HG02798 (cell line): ENCODE data around the gene DNPEP.

Source experiments
- ATAC-seq: cut with Tn5 transposase; IDR thresholded peaks from one replicate; pipeline ENCODE4 v1.9.1; 2021; ENCODE audit warnings: mild to moderate bottlenecking; ENCODE audit not compliant: unreplicated experiment, poor library complexity

Gene DNPEP

DNA sequence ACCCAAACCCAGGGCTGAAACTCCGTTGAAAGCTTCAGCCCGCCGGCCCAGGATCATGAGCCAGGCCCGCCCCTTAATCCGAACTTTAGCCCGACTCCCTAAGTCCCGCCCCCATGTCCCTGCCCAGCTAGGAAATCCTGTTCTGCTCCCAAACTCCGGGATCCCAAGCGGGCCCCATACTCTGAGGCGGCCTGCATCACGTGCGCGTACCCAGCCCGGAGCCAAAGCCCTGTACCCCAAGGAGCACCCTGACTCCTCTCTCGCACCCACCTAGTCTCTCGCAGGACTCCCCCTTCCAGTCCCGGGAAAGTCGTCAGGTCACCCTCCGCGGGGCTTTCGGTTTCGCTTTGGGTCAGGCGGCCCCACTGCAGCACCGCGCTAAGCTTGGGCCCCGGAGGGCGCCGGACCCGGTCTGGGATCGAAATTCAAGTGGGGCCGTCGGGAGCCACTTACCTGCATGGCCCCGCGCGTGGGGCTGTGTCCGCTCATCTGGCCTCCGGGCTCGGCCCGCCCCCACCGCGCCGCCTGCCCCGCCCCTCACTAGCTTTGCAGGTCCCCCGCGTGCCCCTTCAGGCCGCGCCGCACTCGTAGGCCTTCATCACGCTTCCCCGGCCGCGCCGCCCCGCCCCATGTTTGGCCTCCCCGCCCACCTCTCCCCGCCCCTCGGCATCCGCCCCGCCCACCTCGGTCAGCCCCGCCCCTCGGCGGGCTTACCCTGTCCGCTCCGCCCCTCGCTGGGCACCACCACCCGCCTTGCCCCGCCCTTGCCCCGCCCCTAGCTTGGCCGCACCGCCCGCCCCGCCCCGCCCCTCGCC is at the start of gene DNPEP:
Gene DNPEP, minus strand, starts transcription at position 607 of the 815 bp plus-strand sequence. Its CDS starts 118 bp downstream, at position 489.
- peak; percentile 66 for ATAC-seq

DNA sequence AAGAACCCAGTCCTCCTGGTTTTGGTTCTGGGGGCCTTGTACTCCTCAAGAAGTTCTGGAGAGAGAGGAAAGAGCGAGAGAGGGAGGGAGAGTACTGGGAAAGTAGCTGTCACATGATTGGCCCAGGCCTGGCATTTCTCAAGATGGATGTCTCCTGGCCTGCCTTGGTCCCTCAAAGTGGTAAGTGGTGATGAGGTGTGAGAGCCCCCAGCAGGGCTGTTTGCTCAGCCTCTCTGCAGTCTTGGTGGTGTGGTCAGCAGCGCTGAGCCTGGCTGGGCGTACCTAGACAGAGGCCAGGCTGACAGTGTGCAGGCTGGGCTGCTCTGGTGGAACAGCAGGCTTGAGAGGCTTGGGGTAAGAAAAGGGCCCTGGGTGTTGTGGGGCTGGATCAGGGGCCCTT is 49.4 kb upstream of the DNPEP start:
- no peak for ATAC-seq

DNA sequence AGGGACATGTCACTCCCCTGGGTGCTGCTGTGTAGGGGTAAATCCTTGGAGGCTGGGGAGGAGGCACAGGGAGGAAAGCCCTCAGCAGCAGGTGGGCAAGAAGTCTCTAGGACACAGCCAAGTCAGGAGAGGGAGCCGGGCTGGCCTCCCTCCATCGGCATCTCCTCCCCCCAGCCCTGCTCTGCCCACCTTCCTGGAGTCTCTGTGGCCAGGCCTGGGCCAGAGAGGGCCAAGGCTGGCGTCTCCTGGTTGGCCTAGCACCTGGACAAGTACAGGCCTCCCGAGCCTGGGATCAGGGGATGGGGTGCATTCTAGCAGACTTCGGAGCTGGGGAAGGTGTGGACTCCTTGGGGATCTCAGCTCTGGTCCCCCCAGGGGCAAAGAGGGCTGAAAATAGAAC is 48.8 kb upstream of the DNPEP start:
- no peak for ATAC-seq

DNA sequence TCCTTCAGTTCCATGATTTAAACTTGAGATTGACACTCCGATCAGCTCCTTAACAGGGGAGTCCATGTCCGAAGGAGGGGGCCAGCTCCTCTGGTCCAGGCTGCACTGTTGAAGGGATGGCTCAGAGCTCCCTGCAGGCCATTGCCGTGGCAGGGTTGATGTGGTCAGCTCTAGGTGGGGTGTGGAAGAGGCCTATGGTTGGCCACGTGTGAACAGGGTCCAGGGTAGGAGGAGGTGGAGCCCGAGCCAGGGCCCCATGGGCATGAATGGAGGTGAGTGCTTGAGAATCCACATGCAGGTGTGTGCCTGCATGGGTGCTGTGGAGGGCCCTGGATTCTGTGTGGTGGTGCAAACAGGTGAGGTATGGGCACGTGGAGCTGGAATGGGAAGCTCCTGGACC is 48.0 kb upstream of the DNPEP start:
- ATAC-seq, result no peak

DNA sequence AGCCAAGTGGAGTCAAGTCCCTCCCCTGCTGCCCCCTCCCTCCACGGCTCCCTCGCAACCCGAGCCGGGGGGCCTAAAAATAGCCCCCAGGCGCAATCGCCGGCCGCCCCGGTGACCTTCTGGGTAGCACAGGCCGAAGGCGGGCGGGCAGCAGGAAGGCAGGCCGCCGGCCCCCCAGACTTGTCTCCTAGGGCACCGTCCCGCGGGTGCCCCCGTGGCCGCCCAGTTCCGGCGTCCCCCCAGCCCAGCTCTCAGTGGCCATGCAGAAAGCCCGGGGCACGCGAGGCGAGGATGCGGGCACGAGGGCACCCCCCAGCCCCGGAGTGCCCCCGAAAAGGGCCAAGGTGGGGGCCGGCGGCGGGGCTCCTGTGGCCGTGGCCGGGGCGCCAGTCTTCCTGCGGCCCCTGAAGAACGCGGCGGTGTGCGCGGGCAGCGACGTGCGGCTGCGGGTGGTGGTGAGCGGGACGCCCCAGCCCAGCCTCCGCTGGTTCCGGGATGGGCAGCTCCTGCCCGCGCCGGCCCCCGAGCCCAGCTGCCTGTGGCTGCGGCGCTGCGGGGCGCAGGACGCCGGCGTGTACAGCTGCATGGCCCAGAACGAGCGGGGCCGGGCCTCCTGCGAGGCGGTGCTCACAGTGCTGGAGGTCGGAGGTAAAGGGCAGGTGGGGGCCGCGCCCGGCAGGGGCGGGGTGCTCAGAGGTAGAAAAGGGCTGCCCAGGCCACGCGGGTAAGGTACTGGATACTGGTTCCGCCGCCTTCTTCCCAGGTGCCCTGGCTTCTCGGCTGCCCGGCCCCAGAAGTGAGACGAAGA is 47.2 kb upstream of the DNPEP start, which contains the start of gene SPEG:
Gene SPEG, plus strand, starts transcription at position 126 of the 808 bp plus-strand sequence. Its CDS starts 135 bp downstream, at position 261.
- ATAC-seq, result no peak

DNA sequence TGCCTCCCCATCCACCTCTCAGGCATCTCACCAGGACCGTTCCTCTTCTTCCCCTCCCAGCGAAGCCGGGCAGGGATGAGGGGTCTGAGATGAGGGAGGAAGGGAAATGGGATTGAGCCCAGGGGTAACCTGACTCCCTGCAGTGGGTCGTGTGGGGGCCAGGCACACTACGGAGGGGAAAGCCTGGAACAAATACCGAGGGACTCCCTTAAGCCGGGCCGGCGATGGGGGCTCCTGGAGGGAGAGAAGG is 46.7 kb upstream of the DNPEP start:
- no peak for ATAC-seq

DNA sequence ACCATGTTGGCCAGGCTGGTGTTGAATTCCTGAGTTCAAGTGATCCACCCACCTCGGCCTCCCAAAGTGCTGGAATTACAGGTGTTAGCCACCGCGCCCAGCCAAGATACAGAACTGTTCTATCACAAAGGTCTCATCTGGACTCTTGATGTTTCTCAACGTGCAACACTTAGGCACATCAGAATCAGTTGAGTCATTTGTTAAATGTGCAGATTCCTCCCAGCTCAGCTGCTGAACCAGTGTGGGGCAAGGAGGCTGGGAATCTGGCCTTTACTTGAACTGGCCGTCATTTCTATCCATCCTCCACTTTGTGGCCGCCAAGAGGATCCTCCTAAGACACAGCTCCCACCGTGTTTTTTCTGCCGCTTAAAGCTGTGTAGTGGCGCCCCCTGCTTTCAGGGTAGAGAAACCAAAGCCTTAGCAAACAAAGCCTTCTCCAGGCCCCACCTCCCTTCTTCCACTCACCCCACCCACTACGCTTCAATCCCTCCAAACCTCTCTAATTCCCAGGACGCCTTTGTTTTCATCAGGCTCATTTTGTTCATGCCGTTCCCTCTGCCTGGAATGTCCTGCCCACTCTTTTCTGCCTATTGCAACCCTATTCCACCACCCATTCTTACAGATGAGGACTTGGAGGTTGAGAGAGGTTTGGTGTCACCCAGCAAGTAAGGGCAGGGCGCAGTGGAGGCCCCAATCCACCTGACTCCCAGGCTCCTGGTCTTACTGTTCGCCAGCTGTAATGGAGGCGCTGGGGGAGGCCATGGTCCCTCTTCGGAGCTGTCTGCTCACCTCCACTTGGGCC is 46.2 kb upstream of the DNPEP start:
- no peak for ATAC-seq

DNA sequence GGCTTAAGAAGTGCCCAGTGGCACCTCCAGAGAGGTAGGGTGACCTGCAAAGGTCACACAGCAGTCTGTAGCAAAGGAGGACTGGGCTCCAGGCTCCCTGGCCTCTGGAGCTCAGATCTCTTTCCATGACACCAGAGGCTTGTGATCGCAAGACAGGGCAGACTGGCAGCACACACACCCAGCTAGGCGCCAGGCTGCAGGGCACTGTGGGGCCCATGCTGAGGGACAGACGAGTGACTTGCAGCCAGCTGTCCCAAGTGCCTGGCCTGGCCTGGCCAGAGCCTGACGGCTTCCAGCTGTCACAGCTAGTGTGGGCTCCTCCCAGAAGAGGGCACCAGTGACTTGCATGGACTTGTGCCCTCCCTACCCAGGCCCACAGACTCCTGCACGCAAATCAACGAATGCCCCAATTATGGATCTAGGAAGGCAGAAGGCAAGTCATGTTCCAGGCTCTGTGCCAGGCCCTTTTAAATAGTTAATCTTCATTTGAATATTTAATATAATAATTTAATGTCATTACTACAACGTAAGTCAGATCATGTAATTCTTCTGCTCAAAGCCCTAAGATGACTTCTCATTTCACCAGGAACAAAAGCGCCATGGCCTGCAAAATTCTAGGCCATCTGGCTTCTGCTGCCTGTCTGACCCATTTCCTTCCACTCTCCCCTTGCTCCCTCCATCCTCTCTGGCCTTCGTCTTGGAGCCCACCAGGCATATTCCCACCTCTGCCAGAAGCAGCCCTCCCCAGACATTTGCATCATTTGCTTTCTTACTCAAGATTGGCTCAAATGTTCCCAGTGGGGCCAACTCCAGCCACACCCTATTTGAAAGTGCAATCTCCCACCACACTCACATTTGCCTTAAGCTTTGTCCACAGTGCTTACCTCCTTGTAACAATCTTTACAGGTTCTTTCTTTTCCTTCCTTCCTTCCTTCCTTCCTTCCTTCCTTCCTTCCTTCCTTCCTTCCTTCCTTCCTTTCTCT is 43.2 kb upstream of the DNPEP start:
- ATAC-seq, result no peak

DNA sequence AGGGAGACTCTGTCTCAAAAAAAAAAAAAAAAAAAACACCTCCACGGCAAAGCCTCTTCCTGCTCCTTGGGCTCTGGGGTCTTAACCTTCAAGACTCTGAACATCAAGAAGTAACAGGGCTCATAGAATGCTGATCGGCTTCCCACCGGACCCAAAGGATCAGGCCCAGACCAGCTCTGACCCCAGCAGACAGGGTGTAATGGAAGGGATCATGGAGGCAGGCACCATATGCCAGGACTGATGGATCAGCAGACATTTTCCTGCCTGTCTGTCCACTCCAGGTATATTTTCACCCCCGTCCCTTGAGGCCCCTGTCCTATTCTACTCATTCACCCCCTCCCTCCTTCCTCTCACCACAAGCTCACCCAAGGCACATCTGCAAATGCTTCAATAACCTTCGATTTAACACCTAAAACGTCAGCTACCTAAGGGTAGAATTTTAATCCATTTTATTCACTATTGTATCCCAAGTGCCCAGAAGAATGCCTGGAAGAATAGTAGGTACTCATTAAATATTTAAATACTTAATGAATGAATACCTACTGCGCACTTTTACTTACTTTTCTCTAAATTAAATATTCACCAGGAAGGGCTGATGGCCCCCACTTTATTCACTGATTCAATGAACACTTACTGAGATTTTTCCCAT is 42.4 kb upstream of the DNPEP start:
- no peak for ATAC-seq

DNA sequence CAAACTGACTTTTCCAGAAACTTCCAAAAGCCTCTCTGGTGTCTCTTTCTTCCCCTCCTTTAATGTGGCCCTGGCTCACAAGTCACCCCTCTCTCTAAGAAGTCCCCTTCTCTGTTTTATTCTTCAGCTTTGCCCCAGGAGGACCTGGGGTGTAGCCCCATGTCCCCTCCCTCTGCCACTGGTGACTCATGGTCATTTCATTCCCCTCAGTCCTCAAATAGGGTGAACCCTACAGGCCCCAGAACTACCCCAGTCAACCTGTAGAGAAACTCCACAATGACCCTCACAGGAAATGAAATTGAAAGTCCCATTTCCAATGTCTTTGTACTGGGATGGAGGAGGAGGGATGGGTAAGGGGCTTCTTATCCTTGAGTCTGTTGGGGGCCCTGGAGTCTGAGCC is 40.8 kb upstream of the DNPEP start:
- no peak for ATAC-seq

DNA sequence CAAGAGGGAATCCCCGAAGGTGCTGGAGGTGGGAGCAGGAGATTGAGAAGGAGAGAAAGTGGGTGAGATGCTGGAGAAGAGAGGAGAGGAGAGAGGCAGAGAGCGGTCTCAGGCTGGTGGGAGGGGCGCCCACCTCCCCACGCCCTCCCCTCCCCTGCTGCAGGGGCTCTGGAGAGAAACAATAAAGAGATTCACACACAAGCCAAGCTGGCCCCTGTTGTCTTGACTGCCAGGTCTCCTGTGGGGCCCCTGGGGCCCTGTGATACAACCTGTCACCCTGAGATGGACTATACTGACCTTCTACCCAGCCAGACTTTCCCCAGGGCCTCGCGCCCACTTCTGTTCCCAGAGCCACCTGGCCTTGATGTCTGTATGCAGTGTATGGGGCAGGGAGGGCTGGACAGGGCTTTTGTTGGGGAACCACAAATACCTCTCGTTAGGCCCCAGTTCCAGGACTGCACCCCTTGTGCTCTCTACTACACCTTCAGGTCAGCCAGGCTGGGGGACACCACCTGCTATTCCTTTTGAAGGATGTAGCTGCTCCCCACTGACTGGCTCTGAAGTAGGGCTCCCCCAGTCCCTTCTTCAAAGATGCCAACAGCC is 38.9 kb upstream of the DNPEP start:
- no peak for ATAC-seq

DNA sequence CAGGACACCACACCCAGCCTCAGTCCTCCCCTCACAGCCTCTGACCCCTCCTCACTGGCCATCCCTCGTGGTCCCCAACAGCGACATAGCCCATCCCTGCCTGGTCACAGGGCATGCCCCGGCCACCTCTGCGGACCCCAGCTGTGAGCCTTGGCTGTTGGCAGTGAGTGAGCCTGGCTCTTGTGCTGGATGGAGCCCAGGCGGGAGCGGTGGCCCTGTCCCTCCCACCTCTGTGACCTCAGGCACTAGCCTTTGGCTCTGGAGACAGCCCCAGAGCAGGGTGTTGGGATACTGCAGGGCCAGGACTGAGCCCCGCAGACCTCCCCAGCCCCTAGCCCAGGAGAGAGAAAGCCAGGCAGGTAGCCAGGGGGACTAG is 38.3 kb upstream of the DNPEP start:
- no peak for ATAC-seq

DNA sequence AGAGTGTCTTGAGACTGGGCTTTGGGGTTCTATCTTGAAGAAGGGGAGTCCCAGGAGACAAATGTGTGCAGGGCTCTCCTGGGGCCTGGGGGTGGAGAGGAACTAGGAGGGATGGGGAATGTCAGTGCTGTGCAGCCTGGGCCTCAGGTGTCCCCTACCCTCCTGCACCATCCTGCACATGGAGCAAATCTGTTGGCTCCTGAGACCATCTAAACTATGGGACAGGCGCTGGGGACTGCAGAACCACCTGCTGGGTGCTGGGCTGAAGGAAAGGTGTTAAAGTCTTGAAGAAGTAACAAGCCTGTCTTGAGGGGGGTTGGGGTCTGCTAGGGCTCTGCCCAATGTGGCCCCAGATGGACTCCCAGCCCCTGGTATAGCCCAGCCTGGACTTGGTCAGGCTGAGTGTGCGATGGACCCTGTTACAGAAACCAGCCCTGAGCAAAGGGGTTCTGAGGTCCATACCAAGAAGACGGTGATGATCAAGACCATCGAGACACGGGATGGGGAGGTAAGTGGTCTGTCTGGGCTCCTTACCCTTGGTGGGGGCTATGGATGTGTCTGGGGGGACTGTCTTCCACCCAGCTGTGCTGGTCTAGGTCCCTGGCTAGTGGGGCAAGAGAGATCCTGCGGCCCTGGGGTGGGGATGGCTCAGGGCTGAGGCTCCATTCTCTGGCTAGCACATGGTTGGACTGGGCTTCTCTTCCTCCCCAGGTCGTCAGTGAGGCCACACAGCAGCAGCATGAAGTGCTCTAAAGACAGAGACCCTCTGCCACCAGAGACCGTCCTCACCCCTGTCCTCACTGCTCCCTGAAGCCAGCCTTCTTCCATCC is 37.7 kb upstream of the DNPEP start:
- ATAC-seq, result no peak

DNA sequence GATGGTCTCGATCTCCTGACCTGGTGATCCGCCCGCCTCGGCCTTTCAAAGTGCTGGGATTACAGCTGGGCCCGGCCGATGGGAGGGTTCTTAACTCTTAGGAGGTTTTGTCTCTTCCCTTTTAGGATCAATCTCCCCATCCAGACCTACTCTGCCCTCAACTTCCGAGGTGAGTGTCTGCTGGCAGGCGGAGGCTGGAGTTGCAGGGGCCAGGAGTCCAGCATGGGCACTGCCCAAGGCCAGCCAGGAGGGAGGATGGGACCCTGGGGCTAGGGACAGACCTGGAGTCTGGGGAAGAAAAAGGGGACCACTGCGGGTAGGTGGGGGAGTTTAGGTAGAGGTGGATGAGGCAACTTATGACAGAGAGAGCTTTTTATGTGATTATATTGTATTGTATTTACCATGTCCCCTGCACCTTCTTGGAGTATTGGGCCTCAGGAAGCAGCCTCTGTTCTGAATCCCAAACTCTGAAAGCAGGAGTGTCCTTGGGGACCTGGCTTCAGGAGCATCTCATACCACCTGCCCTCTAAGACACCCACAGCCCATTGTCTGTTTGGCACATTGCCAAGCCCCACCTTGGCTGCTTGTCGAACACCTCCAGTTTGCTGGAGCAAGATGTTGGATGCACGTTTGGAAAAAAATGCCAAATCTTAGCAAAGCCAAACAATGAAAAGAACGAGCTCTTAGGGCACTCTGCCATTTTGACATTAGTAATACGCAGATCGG is 36.1 kb upstream of the DNPEP start:
- no peak for ATAC-seq

DNA sequence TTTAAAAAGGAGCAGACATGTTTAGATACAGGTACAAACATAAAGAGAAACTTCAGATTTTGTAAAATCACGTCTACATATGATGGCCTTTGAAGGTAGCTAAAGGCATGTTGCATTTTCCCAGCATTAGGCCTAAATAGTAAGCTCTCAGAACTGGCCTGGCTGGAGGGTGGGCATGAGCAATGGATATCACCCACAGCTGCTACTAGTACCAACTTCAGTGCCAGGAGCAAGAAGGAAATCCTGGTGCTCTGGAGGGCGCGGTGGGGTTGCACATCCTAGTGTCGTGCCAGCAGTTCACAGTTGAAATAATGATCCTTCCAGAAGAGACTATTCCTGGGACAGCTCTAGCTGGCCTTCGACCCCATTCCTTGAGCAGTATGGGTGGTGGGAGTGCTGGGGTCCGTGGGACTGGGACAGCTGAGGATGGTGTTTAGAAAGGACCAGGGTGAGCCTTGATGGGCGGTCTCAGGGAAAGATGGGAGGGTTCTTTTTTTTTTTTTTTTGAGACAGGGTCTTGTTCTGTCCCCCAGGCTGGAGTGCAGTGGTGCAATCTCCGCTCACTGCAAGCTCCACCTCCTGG is 35.3 kb upstream of the DNPEP start:
- ATAC-seq, result no peak

DNA sequence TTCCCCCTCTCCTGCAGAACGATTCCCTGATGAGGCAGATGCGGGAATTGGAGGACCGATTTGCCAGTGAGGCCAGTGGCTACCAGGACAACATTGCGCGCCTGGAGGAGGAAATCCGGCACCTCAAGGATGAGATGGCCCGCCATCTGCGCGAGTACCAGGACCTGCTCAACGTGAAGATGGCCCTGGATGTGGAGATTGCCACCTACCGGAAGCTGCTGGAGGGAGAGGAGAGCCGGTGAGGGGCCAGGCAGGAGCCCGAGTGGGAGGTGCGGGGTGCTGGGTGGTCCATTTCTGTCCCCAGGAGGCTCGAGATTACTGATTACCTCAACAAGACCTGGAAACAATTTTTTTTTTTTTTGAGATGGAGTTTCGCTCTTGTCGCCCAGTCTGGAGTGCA is 33.6 kb upstream of the DNPEP start:
- no peak for ATAC-seq

DNA sequence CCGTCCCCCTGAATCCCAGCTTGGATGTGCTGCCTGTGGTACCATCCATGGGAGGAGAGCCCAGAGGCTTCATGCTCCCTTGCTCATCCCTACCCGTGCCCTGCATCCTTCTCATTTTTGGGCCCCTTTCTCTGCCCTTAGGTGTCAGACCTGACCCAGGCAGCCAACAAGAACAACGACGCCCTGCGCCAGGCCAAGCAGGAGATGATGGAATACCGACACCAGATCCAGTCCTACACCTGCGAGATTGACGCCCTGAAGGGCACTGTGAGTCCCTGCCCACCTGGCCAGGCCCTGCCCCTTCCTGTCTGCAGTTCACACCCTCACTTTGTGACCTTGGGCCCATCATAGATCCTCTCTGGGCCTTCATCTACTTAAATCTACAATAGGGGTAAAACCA is 33.0 kb upstream of the DNPEP start:
- ATAC-seq, result no peak
